Activated CD4-positive, alpha-beta memory T cell treated with anti-CD3 and anti-CD28 coated beads, Interleukin-2, amount 10 ng/mL, durations not matched to agents 7 days and 5 days (primary cell): ENCODE results near the gene HOXC10. TPM values are rescaled to one million over a fixed set of nuclear protein-coding genes. Genes with fewer than 3 reads are reported as not detected.

Source experiments
- CTCF ChIA-PET: fragments of 350-600 bp; sonication (Branson Sonifier 250); formaldehyde crosslinking; loops from one replicate; lab custom pipeline; 2021; ENCODE audit warnings: antibody characterized with exemption, inconsistent platforms; lab: Charles Lee
- POLR2A ChIA-PET: fragments of 350-600 bp; sonication (Branson Sonifier 250); formaldehyde crosslinking; loops from one replicate; lab custom pipeline; 2021; ENCODE audit warnings: antibody characterized with exemption; lab: Charles Lee
- DNase-seq: peaks from one replicate; pipeline ENCODE4 v3.0.0-alpha.2; 2020
- H3K27ac Mint-ChIP-seq: one replicate; pipeline ENCODE4 v1.8.0; 2021; ENCODE audit warnings: mild to moderate bottlenecking, mixed read lengths
- H3K27me3 Mint-ChIP-seq: one replicate; pipeline ENCODE4 v1.8.0; 2021; ENCODE audit warnings: mixed read lengths
- H3K36me3 Mint-ChIP-seq: one replicate; pipeline ENCODE4 v1.8.0; 2021; ENCODE audit warnings: low read depth, mixed read lengths
- H3K4me1 Mint-ChIP-seq: one replicate; pipeline ENCODE4 v1.8.0; 2021; ENCODE audit warnings: mixed read lengths
- H3K4me3 Mint-ChIP-seq: one replicate; pipeline ENCODE4 v1.8.0; 2021; ENCODE audit warnings: mild to moderate bottlenecking, mixed read lengths
- H3K9me3 Mint-ChIP-seq: one replicate; pipeline ENCODE4 v1.8.0; 2021; ENCODE audit warnings: mixed read lengths
- total RNA-seq, 2 experiments: library from RNA; stranded (reverse); gene quantifications; one replicate each; pipeline ENCODE4 v1.2.3, GENCODE V29; 2021

HOXC10 gene
- total RNA-seq, 2 experiments from 2014 or later, result not detected

DNA sequence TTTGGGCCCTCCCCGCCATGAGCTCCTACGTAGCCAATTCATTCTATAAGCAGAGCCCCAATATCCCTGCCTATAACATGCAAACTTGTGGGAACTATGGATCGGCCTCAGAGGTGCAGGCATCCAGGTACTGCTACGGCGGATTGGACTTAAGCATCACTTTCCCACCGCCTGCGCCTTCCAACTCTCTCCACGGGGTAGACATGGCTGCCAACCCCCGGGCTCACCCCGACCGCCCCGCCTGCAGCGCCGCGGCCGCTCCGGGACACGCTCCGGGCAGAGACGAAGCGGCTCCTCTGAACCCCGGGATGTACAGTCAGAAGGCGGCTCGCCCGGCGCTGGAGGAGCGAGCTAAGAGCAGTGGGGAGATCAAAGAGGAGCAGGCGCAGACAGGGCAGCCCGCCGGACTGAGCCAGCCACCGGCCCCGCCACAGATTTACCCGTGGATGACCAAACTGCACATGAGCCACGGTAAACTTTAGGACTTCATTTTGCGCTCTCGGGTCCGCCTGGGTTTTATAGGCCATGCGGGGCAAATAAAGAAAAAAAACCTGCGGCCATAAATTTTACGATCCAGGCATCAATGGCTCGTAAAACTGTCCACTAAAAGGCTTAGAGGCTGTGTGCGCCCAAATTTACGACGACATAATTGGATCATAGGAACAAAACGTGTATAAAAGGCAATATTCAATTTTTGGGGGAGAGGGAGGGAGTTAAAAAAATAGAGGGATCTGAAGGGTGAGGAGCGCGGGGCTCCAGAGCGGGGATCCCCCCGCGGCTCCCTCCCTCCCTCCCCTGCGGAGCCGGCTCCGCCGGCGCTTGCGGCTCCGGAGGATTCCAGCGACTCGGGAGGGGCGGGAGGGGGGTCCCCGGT is 48.4 kb downstream of the HOXC10 start:
- CTCF ChIA-PET, result interaction anchor here (1.0 to 3.9 kb wide), 25 partner anchors 7 to 302 kb away, joined by 3 to 107 read pairs (median 7); partner anchors contain the start of genes HOXC4, HOXC8 and SMUG1
- no peaks in the 10 kb centered on the region for H3K9me3 Mint-ChIP-seq
- peak overlapping the region; percentile 16 for H3K4me3 Mint-ChIP-seq
- H3K36me3 Mint-ChIP-seq, result no peaks in the 10 kb centered on the region
- no peak for DNase-seq
- H3K27ac Mint-ChIP-seq, result no peak overlapping the region
- H3K27me3 Mint-ChIP-seq, result peaks cover 83% of the 10 kb centered on the region
- POLR2A ChIA-PET, result interaction anchor here (0.6 to 1.4 kb wide), 5 partner anchors 10 to 168 kb away, joined by 3 to 4 read pairs (median 4); partner anchors contain the start of gene HOXC8
- peaks cover 24% of the 10 kb centered on the region for H3K4me1 Mint-ChIP-seq

DNA sequence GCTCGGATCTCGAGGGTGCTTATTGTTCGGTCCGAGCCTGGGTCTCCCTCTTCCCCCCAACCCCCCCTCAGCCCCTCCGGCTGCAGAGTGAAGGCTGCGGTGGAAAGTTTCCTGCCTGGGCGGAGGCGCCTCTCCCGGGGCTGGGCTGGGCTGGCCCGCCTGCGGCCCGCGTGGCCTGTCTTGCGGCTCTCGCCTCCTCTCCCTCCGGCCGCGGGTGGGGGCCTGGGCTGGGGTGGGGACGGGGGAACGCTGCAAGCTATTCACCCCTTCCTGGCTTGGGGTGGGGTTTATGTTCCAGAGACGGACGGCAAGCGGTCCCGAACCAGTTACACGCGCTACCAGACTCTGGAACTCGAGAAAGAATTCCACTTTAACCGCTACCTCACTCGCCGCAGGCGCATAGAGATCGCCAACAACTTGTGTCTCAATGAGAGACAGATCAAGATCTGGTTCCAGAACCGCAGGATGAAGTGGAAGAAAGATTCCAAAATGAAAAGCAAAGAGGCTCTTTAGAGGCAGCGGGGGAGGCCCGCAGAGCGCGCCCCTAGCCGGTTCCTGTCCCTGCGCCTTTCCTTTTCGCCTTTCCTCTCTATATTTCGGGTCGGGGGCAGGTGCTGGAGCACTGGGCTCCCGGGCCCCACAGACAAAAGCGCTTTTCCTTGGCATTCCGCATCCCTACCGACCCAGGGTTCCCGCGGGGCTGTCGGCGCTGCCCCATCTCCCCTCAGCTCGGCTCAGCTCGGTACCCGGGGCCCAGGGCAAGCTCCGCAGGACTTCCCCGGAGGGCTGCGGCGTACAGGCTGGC is 49.2 kb downstream of the HOXC10 start:
- H3K4me3 Mint-ChIP-seq, result no peak overlapping the region
- H3K9me3 Mint-ChIP-seq, result no peaks in the 10 kb centered on the region
- no peak for DNase-seq
- no peaks in the 10 kb centered on the region for H3K36me3 Mint-ChIP-seq
- H3K27me3 Mint-ChIP-seq, result peaks cover 85% of the 10 kb centered on the region
- no peak overlapping the region for H3K27ac Mint-ChIP-seq
- CTCF ChIA-PET, result interaction anchor here (1.3 to 3.8 kb wide), 3 partner anchors 76 to 167 kb away, joined by 4 to 48 read pairs (median 7); no protein-coding TSS in a partner anchor
- peaks cover 20% of the 10 kb centered on the region for H3K4me1 Mint-ChIP-seq
- POLR2A ChIA-PET, result no interaction called here

DNA sequence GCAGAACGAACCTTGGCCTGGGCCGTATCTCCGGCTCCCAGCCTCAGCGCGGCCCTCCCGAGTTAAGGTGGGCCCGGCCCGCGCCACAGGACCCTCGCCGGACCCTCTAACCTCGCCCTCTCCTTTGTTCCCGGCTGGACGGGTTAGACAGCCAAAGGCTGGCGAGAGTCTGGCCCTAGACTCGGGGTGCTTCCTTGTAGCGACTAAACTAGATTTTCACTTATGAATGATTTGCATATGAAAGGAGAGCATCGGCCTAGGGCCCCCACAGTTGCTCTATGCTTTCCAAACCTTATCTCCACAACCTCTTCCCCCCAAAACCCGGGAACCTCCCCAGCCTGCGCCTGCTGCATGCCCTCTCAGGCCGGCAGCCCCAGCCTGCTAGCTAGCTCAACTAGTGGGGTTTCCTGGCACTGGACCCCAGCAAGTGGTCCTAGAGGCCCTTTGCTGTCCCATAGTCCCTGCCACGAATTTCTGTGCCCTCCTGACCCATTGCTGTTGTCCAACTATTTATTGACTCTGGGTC is 49.9 kb downstream of the HOXC10 start:
- H3K27me3 Mint-ChIP-seq, result peaks cover 86% of the 10 kb centered on the region
- no peak for DNase-seq
- ChIA-PET POLR2A (no interaction called here), CTCF (interaction anchor here (1.3 kb wide), 1 partner anchor 167 kb away, joined by 4 read pairs; no protein-coding TSS in a partner anchor)
- H3K4me1 Mint-ChIP-seq, result peaks cover 18% of the 10 kb centered on the region
- no peaks in the 10 kb centered on the region for H3K36me3 Mint-ChIP-seq
- no peaks in the 10 kb centered on the region for H3K9me3 Mint-ChIP-seq
- H3K27ac Mint-ChIP-seq, result no peak overlapping the region
- no peak overlapping the region for H3K4me3 Mint-ChIP-seq

DNA sequence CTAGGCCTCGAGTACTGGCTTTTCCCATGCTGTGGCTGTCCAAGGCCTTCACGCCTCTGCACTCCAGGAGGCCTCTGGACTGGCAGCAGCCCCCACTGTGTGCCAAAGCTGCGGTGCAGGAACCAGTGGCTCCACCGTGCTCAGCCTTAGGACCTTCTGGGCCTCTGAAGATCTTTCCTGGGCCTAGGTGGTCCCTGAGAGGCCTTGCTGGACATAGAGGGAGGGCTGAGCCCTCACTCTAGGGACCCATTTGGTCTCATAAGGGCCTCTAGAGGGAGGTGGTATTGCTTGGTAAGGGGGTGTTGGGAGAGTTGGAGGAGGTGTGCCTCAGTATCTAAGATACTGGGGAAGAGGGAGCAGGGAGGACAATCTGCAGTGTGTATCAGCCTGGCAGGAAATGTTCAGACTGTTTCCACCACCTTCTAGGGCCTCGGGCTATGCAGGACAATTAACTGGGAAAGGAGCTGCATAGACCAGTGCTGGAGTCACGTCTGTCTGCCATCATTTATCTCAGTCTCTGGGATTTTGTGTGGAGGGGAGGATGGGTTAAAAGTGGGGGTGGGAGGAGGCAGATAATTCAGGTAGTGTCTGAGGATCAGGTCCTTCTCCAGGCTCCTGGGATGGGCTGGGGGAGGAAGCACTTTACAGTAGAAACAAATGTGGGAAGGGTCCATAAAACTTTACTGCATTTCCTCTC is 50.8 kb downstream of the HOXC10 start:
- ChIA-PET POLR2A (no interaction called here), CTCF (interaction anchor here (1.3 kb wide), 1 partner anchor 166 kb away, joined by 4 read pairs; no protein-coding TSS in a partner anchor)

DNA sequence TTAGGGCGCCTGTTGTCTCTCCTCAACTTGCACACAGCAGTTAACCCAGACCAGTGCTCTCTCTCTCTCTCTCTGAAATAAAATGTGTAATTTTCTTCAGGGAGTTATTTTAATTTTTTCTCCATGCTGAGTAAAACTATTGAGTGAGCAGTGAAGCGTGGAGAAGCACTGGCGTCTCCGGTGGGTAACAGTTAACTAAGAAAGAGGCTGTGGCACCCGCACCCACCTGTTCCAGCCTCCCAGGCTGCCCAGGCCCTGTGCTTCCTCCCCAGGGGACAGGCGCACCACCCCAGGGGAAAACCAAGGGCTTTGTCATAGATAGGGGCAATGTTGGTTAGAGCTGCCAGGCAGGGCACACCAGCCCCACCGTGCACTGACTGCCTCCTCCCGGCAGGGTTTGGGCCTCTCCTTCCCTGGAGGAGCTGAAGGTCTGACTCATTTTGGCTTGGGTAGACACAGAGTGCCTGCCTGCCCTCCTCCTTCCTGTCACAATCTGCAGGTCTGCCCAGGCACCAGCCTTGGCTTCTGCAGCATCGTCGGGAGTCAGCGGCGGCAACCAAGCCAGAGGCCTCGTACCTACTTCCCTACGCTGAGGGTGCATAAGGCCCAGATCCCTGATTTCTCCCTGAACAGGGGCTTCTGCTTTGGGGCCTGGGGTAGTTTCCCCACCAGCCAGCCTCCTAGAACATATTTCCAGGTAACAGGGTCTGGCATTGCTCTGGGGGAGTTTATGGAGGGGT is 51.8 kb downstream of the HOXC10 start:
- H3K27ac Mint-ChIP-seq, result no peak overlapping the region
- ChIA-PET POLR2A (no interaction called here), CTCF (no interaction called here)

More for the DNA sequence above, 50.8 kb downstream of the HOXC10 start:
- peaks cover 17% of the 10 kb centered on the region for H3K4me1 Mint-ChIP-seq
- H3K27me3 Mint-ChIP-seq, result peaks cover 89% of the 10 kb centered on the region
- H3K27ac Mint-ChIP-seq, result no peak overlapping the region
- H3K36me3 Mint-ChIP-seq, result no peaks in the 10 kb centered on the region
- no peak overlapping the region for H3K4me3 Mint-ChIP-seq
- H3K9me3 Mint-ChIP-seq, result no peaks in the 10 kb centered on the region
- no peak for DNase-seq

DNA sequence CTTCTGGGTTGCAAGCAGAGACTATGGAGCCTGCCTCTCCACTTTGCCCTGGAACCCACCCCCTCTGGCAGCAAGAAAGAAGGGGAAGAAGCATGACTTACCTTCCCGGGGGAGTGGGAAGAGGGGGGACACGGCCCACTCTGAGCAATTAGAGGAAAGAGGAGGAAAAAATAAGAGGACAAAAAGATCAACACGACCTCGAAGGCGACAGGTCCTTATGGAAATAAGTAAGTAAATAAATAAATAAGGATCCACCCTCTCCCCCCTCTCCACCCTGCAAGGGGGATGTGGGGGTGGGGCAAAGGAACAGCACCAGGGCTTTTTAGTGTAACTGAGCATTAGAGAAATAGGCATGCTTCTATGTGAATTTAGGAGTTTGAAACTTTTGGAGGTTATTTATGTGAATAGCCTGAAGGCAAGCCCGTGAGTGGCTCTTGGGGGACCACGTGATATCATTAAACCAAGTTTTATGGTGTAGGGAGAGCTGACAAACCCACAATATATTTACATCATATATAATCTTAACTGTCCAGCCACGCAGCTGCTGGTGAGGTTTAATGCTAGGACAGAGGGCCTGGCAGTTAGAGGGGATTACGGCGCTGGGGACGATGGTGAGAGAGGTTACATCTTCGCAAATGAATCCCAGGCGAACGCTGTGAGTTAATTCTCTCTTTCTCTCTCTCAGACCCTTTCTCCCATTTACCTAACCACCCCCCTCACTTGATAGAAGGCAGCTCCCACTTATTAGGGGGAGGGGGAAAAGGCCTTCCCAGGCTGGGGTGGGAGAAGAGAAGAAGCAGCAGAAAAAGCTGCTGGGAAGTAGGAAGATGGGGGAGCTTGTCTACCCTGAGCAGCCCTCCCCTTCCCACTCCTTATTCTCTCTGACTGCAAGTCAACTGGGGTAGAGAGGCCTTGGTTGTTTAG is 52.7 kb downstream of the HOXC10 start:
- Mint-ChIP-seq H3K4me3 (no peak overlapping the region), H3K27me3 (peaks cover 82% of the 10 kb centered on the region), H3K27ac (no peak overlapping the region), H3K36me3 (no peaks in the 10 kb centered on the region), H3K4me1 (peaks cover 14% of the 10 kb centered on the region), H3K9me3 (no peaks in the 10 kb centered on the region)
- POLR2A ChIA-PET, result no interaction called here
- DNase-seq, result no peak
- CTCF ChIA-PET, result no interaction called here

More for the DNA sequence above, 51.8 kb downstream of the HOXC10 start:
- H3K27me3 Mint-ChIP-seq, result peaks cover 85% of the 10 kb centered on the region
- DNase-seq, result no peak
- H3K4me3 Mint-ChIP-seq, result no peak overlapping the region
- H3K4me1 Mint-ChIP-seq, result peaks cover 15% of the 10 kb centered on the region
- no peaks in the 10 kb centered on the region for H3K9me3 Mint-ChIP-seq
- H3K36me3 Mint-ChIP-seq, result no peaks in the 10 kb centered on the region

DNA sequence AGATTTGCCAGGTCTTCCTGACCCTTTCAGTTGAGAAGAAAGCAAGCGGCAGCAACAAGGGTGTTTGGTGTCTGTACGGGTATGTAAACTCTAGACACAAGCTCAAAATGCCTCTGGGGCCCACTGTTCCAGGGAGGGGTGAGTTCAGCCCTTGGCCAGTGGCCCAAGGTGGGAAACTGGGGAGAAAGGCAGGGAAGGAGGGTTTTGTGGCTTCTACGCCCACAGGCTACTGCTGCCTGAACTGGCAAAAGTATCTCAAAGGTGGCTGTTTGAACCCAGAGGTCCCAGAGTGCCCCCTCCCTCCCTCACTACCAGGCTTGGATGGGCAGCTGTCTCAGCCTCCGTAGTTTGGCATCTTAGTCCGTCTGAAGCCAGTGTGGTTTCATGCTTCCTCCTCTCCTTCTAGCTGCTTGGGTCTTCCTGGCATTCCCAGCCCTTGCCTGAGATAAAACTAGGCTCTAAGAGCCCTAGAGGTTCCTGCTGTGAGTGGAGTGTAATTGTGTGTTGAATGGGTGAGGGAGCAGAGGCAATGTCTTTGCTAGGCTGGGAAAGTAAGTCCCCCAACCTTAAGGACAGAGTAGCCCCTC is 53.4 kb downstream of the HOXC10 start:
- peaks cover 81% of the 10 kb centered on the region for H3K27me3 Mint-ChIP-seq
- DNase-seq, result no peak
- peaks cover 8% of the 10 kb centered on the region for H3K4me1 Mint-ChIP-seq
- no peak overlapping the region for H3K4me3 Mint-ChIP-seq
- POLR2A ChIA-PET, result no interaction called here
- CTCF ChIA-PET, result interaction anchor here (1.0 kb wide), 1 partner anchor 33 kb away, joined by 3 read pairs; no protein-coding TSS in a partner anchor
- H3K9me3 Mint-ChIP-seq, result no peaks in the 10 kb centered on the region
- H3K27ac Mint-ChIP-seq, result no peak overlapping the region
- no peaks in the 10 kb centered on the region for H3K36me3 Mint-ChIP-seq

DNA sequence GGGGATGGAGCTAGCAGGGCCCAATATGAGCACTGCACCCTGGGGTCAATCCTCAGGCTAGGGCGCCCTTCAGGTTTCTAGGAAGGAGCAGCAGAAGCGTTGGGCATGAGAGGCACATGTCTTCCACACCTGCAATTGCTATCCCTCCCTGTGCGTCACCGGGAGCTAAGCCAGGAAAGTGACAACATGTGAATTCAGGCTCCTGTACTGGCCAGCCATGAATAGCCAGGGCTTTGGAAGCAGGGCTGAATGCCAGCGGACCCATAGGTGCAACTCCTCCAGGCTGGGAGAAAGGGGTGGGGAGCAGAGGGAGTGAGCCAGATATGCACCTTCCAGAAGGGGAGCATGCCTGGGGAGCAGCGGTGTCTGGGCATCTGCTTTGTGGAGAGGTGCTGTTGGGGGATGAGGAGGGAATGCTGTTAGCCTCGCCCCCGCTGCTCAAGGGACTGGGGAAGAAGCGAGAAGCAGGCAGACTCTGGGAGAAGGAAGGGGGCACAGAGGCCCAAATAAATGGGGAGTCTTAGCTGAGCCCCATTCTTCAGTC is 54.0 kb downstream of the HOXC10 start:
- POLR2A ChIA-PET, result no interaction called here

DNA sequence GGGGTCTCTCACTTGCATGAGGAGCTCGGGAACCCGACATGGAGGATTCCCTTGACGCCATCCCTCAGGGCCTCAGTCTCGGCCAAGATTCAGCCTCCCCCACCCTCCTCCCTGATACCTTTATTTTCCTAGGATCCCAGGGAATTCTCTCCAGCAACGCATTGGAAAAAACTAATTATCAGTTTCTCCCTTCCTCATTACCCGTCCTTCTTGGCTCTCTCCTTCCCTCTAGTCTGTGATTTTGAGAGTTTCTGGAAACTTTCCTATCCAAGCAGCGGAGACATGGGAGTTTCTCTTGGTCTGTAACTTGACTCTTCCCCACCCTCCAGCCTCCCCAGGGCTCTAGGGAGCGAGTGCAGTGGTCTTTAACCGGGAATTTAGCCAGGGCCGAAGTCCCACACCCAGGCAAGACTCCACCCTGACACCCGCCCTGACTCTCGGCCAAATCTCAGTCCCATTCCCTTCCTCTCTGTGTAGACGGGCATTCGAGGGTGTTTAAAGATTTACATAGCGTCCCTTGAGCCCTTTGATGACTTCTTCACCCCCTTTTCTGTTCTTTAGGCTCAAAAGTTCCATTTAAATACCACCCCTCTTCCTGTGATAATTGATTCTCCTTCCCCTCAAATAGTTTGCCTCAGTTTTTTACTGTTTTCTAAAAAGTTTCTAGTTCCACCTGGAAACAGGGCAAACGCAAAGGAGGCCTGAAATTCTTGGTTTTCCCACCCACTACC is 54.6 kb downstream of the HOXC10 start:
- DNase-seq, result no peak
- Mint-ChIP-seq H3K4me3 (no peak overlapping the region), H3K4me1 (peaks cover 7% of the 10 kb centered on the region), H3K9me3 (no peaks in the 10 kb centered on the region), H3K27ac (no peak overlapping the region), H3K27me3 (peaks cover 86% of the 10 kb centered on the region), H3K36me3 (no peaks in the 10 kb centered on the region)
- CTCF ChIA-PET, result interaction anchor here (2.2 kb wide), 1 partner anchor 8 kb away, joined by 7 read pairs; the partner anchor contains the start of gene HOXC5
- POLR2A ChIA-PET, result no interaction called here

More for the DNA sequence above, 54.0 kb downstream of the HOXC10 start:
- Mint-ChIP-seq H3K36me3 (no peaks in the 10 kb centered on the region), H3K9me3 (no peaks in the 10 kb centered on the region), H3K27ac (no peak overlapping the region), H3K4me3 (no peak overlapping the region), H3K27me3 (peaks cover 84% of the 10 kb centered on the region), H3K4me1 (peaks cover 9% of the 10 kb centered on the region)
- DNase-seq, result no peak
- CTCF ChIA-PET, result interaction anchor here (1.0 kb wide), 1 partner anchor 33 kb away, joined by 3 read pairs; no protein-coding TSS in a partner anchor
